Stimulated activated CD4-positive, alpha-beta T cell treated with anti-CD3 and anti-CD28 coated beads, TNF-alpha, amount 100 ng/mL, for 1 hour (primary cell): ENCODE measurements around the gene ALPK3.
"Not testable (repeated sequence)": the region's sequence is repeated elsewhere in the genome, so short reads cannot be mapped to it uniquely, and the experiment has no call there.

Source experiments
- DNase-seq, 3 donors: peaks; one replicate each; pipeline ENCODE4 v3.0.0-alpha.2; 2020; ENCODE audit warnings: low read depth in 3 of 3, low spot score in 1 of 3

The ALPK3 gene

DNA sequence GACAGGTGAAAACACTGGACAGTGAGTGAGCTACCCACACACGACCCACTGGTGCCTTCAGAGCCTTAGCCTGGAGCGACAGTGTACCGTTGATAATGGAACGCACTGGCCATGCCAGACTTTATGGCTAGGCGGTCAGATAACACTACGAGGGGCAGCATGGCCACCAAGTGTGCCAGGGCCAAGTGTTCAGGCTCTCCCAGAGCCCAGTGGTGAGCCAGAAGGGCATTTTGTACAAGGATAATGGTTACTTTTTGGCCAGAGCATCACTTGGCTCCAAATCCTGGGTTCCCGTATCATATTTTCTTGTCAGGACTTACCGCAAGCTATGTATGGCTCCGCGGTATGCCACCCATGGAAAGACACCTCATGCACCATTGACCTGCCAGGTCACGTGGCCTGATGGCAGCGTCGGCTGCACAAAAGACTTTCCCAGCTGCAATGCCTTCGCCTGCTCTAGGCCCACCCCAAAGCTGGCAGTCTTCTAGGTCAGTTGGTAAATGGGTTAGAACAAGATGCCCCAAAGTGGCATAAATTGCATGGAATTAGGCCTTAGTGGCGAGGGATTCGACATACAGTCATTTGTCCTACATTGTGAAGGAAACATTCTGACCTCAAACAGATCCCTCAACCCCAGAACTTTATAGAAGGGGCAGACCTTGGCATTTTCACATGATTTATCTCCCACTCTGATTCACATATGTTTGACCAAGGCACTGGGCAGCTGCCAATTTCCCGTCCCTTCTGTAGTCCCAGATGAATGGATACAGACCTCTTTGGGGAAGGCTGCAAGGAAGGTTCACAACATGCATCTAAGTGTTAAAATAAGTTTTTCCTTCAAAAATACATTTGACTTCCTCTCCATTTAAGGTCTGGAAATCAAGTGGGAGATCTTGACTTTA is 55.1 kb downstream of the ALPK3 start:
- no peak for DNase-seq

DNA sequence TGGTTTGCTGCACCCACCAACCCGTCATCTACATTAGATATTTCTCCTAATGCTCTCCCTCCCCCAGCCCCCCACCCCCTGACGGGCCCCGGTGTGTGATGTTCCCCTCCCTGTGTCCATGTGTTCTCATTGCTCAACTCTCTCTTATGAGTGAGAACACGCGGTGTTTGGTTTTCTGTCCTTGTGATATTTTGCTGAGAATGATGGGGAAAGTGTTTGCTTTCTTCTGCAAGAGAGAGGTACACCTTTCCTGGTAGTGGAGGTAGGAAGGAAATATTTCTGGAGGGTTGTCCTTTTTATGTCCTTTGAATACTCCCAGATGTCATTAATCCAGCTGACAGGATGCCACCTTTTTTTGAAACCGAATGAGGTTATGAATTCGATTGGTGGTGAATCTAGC is 56.8 kb downstream of the ALPK3 start:
- DNase-seq: no peak

DNA sequence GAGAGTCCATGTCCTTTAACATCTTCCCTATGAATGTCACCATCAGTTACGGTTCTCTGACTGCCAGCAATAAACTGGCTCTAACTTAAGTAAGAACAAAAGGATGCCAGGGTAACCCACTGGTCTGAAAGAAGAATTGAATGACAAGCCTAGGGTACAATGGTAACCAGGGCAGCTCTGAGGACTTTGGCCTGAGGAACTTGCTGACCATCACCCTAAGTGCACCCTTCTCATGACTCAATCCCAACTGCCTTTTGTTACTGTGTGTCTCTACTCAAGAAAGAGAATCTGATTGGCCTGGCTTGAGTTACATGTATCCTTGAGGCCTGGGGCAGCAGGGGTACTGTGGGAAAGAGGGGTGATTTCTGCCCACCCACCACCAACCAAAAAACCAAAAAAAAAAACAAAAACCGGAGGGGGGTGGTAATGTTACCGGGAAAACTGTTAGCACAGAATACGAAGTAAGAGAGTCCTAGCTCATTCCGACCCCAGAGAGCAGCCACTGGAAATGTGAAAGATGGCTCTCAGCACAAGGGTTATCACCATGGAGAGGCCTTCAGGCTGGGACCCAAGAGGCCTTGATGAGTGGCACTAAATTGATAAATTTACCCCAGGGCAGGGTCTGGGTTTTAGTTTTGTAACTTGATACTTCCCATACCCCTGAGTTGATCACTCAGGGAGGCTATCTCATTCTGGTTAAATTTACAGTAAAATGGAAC is 58.0 kb downstream of the ALPK3 start:
- no peak for DNase-seq

DNA sequence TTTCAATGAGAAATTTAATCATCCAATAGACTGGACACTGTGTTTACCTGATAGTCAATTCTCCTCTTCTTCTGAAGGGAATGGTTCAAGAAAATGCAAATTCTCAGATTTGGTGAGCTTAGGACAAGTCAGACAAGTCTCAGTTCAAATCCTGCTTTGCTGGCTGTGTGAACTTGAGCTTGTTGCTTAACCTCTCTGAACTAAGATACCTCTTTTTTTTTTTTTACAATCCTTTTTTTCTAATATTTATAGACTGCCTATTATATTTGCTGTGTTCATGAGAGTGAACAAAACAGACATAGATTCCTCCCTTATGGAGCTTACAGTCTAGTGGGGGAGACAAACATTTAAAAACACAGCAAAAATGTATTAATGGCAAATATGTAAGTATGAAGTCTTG is 59.1 kb downstream of the ALPK3 start:
- no peak for DNase-seq

DNA sequence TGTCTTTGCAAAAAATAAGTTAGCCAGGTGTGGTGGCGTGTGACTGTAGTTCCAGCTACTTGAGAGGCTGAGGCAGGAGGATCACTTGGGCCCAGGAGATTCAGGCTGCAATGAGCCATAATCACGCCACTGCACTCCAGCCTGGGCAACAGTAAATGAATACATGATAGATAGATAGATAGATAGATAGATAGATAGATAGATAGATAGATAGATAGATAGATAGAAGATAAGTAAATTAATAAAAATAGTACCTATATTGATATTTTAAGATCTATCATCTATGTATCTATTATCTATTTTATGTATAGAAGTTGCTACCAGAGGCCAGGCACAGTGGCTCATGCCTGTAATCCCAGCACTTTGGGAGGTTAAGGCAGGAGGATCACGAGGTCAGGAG is 60.5 kb downstream of the ALPK3 start:
- not testable (repeated sequence) for DNase-seq

DNA sequence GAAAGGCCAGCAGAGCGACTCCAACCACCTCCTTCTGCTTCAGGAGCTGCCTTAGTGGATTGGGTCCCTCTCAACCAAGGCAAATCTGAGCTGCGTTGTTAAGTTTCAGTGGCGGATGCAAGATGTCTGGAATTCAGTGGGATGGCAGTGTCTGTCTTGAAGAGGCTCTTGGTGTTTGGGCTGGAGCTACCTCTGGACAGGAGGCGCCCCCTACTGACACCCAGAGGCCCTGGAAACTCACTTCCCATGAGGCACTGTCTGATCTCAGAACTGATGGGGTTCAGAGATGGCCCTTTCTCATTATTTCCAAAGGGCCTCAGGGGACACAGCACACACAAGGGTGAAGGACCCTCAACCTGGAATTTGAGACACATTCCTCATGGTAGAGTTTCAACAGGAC is 61.3 kb downstream of the ALPK3 start:
- peak in 2 of 3 donors; percentile 7 to 41 for DNase-seq

DNA sequence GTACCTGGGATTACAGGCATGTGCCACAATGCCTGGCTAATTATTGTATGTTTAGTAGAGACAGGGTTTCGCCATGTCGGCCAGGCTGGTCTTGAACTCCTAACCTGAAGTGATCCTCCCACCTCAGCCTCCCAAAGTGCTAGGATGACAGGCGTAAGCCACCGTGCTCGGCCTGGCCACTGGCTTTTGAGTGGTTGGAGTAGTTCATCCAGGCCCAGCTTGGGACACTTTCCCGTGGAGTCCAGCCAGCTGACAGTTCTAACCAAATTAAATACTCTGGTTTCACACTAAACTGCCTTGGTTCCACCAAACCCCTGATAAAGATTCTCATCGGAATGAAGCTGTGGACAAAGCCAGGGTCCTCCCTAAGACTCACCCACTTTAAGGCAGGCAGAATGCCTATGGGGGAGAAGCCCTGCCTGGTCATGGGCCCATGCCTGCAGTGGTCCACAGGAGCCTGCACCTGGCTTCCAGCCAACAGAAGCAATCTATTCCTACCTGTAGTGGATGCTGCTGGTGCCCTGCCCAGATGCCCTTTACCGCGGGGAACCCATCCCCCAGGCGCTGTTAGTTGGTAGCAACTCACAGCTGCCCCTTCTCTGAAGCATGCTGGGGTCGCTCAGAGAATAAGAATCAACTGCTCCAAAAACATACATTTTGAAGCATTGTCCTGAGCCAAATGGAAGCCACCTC is 62.1 kb downstream of the ALPK3 start:
- DNase-seq: no peak

DNA sequence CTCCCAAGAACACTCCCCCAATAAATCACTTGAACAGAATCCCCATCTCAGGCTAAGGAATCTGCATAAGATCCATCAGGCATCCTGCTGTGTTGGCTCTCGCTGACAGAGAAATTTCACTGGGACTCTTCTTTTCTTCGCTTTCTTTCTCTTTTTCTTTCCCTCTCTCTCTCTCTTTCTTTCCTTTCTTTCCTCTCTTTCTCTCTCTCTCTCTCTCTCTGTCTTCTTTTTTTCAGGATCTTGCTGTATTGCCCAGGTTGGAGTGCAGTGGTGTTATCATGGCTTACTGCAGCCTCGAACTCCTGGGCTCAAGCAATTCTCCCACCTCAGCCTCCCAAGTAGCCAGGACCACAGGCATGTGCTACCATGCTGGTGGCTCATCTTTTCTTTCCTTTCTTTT is 62.9 kb downstream of the ALPK3 start:
- DNase-seq: no peak

DNA sequence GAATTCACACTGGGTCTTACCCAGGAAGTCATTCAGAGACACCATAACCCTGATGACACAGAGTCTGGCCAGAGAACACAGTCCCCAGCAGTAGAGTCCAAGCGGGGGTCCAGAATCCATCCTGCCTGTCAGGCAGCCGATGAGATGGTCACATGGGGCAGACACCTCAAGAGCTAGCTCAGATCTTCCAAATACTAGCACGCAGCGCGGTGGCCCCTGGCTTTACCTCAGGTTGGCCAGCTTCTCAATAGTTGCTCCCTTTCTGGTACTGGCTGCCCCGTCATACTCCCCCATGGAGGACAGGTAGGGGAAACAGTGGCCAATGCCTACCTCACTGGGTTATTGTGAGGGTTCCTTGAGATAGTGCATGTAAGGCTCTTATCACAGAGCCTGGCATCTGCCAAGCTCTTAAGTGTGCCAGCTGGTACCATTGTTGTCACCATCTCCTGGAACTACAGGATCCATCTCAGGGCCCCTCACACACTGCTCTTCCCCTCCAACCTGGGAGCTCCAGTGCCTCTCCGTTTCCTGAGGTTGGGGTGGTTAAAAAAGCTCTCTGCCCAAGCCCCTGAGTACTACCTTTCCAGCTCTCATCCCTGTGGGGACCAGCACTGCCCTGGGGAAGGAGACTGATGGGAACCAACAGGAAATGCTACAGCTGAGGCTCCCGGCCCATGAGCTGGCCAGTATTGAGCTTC is 63.8 kb downstream of the ALPK3 start:
- DNase-seq: no peak

DNA sequence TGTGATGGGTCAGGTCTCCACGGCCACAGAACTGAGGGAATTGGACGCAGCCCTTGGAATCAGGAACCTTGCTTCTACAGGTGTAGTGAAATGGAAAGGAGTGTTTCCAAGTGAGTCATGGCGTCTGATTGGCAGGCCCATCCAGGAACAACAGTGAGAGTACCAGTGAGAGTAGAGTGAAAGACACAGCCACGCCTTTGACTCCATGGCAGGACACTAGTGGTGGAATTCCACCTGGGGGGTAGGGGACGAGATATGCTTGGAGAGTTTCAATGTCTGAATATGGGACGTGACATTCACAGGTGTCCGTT is 64.3 kb downstream of the ALPK3 start:
- DNase-seq: no peak

DNA sequence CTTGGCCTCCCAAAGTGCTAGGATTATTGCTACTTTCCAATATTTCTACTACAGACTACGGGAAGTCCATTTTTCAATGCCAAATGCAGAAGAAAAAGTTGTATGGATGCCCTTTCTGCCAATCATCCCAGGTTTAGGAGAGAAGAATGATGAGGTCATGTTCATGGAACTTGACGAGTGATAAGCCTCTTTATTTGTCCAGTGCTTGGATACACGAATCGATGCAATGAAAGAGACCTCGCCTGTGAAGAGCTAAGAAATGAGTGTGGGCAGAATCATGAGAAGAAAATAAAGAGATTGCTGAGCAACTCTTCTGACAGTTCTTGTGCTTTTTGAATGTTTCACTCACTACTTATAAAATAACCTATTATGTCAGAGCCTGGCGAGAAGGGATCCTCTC is 66.3 kb downstream of the ALPK3 start:
- no peak for DNase-seq

DNA sequence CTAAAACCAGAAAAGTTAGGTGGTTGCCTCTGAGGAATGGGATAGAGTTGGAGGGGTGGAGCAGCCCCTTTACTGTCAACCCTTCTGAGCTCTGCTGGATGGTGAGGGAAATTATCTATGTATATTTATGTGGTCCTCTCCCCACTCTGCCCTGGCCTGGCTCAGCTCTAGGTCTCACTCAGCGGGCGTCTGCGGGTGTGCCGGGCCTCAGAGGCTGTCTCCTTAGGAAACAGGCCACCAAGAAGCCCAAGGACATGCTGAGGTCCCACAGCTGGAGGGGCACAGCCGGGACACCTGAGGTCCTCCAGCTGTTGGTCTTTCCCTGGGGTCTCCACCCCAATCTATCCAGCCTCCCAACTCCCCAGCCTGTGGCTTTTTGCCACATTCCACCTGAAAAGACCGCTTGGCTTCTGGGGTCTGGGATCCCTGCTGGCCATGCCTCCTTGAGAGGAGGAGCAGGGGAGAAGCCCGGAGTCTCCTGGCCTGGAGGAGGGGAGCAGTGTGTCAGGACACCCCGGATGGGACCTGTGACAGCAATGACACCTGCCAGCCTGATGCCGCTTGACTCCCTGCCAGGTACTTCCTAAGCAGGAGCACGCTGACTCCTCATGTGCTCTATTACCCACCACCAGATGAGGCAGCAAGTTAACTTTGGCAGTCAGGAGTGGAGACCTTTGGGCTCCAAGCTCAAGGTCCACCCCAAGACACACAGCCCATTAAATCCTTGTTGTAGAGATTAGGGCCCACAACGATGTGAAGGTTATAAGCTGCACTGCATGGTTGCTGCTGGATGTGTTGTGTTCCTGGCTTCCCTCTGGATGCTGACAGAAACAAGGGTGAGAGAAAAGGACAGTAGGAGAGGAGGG is 67.0 kb downstream of the ALPK3 start, which contains the start of gene SLC28A1:
Gene SLC28A1 (plus strand): TSS at position 747 of the 866 bp plus-strand sequence. CDS start 3,099 bp downstream, outside the sequence.
- no peak for DNase-seq

DNA sequence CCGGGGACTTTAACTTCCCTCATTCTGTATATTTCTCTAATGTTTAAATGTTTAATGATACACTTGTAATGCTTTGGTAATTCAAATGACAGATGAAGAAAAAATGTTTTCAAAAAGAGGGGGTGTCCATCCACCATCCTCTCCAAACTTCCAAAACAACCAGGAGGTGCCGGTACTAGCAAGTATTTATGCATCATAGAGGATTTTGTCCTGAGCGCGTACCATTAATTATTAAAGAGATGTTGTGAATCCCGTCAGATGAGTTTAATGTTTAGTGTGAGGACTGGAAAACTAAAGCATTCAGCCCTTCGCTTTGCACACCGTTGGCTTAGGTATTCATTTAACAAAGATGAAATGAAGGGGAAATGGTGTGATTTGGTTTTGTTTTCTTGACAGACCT is 68.6 kb downstream of the ALPK3 start:
- no peak for DNase-seq

DNA sequence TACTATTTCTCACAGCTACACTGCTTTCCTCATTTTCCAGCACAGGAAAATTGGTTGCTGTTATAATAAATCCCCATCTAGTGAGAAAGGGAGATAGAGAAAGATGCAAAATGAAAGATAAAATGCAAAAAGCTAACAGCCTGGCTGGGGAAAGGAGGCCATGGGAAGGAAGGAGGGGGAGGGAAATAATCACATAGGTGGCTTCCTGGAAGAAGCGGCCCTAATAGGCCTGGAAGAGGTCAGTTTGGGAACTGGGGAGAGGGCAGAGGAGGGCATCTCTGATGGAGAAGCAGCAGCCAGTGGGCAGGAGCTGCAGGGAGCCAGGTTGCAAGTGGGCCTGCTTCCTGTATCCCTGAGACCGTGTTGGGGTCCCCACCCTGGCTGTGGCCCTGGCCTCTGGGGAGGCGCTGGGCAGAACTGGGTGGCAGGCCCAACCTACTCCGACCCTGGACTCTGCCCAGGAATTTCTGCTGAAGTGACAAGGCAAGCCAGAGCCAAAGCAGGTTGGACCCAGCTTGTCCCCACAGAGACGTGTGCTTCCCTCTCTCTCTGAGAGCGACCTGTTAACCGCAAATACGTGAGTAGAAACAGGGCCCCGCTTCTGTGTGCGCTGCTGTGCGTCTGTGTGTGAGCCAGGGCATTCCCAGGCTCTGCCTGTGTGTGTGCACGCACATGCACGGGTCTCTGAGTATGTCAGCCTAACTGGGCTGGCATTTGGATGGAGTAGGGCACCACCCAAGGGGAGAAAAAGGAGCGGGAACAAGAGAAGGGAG is 69.2 kb downstream of the ALPK3 start:
- no peak for DNase-seq

DNA sequence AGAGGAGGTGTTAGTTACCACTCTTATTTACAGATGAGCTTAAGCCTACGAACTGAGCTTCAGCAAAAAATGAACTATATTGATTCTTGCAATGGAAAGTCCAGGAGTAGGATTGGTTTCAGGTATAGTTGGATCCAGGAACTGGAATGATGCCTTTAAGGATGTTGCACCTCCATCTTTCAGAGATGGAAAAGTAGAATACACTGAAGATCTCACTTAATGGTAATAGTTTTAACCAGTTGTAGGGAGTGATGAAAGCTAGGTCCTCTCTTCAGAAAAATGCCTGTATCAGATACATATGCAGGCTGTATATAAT is 69.8 kb downstream of the ALPK3 start:
- DNase-seq: no peak

DNA sequence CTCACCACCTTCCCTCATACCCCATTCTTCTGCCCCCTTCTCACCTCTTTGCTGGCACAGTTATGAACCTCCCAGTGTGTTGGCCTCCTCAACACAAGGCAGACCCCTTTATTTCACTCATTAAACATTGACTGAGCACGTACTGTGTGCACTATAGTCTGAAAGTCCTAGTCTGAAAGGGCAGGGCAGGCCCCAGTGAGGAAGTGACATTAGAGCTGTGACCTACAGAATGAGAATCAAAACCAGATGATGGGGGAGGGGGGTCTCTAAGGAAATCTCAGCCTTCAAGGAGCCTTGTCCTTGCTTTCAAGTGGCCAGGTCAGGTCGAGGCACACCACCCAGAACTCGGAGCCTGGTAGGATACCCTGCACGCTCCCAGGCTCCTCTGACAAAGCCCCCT is 70.8 kb downstream of the ALPK3 start:
- no peak for DNase-seq

DNA sequence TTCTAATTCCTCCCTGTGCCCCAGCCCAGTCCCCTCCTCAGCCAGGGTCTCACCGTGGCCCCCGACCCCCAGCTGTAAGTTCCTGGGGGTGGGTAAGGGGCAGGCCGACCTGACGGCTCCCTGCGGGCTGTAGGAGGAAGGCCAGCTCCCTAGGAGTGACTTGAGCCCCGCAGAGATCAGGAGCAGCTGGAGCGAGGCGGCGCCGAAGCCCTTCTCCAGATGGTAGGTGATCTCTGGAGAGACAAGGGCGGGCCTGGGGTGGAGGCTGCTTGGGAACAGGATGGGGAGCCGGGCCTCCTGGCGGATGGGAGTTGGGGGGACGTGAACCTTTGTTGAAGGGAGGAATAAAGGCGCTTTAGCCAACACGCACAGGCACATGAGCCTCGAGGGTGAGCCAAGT is 71.5 kb downstream of the ALPK3 start:
- no peak for DNase-seq

DNA sequence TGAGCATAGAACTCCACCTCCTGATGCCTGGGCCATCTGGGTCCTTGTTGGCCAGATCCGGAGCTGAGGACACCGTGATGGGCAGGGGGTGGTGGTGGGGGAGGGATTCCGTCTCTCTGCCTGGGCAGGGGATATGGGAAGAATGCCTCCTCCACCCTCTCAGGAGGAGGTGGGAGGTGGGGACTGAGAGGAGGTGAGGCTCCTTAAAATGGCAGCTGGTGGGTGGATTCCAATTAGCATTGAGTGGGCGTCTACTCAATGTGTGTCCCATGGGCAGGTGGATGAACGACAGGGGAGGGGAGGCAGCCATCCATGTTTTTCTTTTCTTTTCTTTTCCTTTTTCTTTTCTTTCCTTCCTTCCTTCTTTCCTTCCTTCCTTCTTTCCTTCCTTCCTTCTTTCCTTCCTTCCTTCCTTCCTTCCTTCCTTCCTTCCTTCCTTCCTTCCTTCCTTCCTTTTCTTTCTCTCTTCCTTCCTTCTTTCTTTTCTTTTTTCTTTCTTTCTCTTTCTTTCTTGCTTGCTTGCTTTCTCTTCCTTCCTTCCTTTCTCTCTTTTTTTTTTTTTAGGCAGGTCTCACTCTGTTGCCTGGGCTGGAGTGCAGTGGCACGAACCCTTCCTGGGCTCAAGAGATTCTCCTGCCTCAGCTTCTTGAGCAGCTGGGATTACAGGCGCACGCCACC is 72.3 kb downstream of the ALPK3 start:
- DNase-seq: no peak

DNA sequence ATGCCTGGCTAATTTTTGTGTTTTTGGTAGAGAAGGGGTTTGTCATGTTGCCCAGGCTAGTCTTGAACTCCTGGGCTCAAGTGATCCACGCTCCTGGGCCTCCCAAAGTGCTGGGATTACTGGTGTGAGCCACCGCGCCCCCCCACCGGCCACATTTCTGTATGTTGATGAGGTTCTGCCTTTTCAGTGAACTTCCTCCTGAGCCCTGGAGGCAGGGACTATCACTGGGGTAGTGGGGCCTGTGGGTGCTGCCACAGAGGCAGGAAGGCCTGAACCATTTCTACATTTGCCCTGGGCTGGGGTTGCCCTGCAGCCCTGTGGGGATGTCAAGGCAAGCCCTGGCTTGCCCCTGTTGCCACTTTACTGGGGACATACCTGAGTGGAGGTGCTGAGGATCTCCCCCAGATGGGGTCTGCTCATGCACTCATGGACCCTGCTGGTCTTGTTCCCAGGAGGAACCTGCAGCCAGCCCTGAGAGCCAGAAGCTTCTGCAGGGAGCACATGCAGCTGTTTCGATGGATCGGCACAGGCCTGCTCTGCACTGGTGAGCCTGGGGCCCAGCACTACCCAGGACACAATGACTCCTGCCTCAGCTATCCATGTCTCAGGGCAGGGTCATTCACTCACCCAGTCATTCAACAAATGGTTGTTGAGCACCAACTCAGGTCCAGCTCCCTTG is 73.0 kb downstream of the ALPK3 start:
- no peak for DNase-seq
